ENCODE data around the gene C15orf39.
"Not testable (repeated sequence)": the region's sequence is repeated elsewhere in the genome, so short reads cannot be mapped to it uniquely, and the experiment has no call there.

C15orf39 gene

GRCh38 chr15:75213212-75213767, 11.6 kb downstream of the C15orf39 start:
- H3K4me3 ChIP-seq (ENCODE audit: low read depth, low read length): no peak overlapping the region
- no peak for DNase-seq (ENCODE audit: low read depth)
- TF ChIP-seq, protein P1, sequence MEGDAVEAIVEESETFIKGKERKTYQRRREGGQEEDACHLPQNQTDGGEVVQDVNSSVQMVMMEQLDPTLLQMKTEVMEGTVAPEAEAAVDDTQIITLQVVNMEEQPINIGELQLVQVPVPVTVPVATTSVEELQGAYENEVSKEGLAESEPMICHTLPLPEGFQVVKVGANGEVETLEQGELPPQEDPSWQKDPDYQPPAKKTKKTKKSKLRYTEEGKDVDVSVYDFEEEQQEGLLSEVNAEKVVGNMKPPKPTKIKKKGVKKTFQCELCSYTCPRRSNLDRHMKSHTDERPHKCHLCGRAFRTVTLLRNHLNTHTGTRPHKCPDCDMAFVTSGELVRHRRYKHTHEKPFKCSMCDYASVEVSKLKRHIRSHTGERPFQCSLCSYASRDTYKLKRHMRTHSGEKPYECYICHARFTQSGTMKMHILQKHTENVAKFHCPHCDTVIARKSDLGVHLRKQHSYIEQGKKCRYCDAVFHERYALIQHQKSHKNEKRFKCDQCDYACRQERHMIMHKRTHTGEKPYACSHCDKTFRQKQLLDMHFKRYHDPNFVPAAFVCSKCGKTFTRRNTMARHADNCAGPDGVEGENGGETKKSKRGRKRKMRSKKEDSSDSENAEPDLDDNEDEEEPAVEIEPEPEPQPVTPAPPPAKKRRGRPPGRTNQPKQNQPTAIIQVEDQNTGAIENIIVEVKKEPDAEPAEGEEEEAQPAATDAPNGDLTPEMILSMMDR (IDR thresholded peaks at IDR 0.05; ENCODE audit: low read depth, low read length, missing control alignments): no peak

DNA sequence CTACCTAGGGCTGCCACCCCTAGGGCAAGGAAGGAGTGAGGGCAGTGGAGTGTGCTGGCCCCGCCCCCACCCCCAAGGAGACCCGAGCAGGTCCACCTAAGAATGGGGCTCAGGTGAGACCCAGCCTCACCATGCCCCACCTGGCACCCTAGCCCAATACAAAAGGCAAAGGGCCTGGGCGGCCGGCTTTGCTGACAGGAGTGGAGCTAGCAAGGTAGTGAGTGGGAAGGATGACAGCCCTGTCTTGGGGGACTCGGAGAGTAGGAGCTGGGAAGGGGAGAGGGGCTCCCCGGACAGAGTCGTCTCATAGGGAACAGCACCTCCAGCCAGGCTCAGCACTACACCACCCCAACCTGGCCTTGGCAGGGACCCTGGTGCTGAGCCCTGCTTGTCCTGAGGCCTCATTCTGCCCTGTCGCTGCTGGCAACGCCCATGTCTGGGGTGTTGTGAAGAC, 12.1 kb downstream of the C15orf39 start:
- TF ChIP-seq, protein P1 (IDR thresholded peaks at IDR 0.05; ENCODE audit: low read depth, low read length, missing control alignments): no peak
- DNase-seq (ENCODE audit: low read depth): no peak
- no peak overlapping the region for H3K4me3 ChIP-seq (ENCODE audit: low read depth, low read length)

GRCh38 chr15:75214293-75215096, 12.8 kb downstream of the C15orf39 start:
- DNase-seq (ENCODE audit: low read depth): no peak

GRCh38 chr15:75215107-75216004, 13.7 kb downstream of the C15orf39 start:
- no peak for DNase-seq (ENCODE audit: low read depth)
- TF ChIP-seq, protein P1 (IDR thresholded peaks at IDR 0.05; ENCODE audit: low read depth, low read length, missing control alignments): no peak
- no peak overlapping the region for H3K4me3 ChIP-seq (ENCODE audit: low read depth, low read length)

More at GRCh38 chr15:75214293-75215096, 12.8 kb downstream of the C15orf39 start:
- no peak overlapping the region for H3K4me3 ChIP-seq (ENCODE audit: low read depth, low read length)
- TF ChIP-seq, protein P1 (IDR thresholded peaks at IDR 0.05; ENCODE audit: low read depth, low read length, missing control alignments): no peak

- TF ChIP-seq, protein P1 (IDR thresholded peaks at IDR 0.05; ENCODE audit: low read depth, low read length, missing control alignments): no peak
- H3K4me3 ChIP-seq (ENCODE audit: low read depth, low read length): no peak overlapping the region
- DNase-seq (ENCODE audit: low read depth): no peak
Observed at GRCh38 chr15:75217012-75217411, 15.3 kb downstream of the C15orf39 start.

DNA sequence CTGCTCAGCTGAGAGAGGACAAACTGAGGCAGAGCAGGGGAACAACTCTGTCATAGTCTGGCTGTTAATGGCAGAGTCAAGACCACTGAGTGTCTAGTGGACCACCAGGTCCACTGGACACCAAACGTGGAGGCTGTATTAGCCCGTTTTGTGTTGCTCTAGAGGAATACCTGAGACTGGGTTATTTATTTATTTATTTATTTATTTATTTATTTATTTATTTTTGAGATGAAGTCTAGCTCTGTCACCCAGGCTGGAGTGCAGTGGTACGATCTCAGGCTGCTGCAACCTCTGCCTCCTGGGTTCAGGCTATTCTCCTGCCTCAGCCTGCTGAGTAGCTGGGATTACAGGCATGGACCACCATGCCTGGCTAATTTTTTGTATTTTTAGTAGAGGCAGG, 15.9 kb downstream of the C15orf39 start:
- not testable (repeated sequence) for H3K4me3 ChIP-seq (ENCODE audit: low read depth, low read length); DNase-seq (ENCODE audit: low read depth)

DNA sequence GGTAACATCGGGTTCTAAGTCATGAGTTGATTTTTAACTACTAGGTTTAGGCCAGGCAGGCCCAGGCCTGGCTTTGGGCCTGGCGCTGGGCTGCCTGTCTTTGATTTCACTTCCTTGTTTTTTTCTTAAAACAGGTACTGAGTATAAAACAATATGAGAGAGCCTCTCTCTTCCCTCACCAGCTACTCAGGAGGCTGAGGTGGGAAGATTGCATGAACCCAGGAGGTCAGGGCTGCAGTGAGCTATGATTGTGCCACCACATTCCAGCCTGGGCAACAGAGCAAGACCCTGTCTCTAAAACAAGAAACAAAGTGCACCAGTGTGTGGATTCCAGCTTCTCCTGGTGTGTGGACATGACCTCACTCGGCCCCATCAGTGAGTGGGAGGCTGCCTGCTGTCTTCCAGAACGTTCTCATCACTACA, 17.8 kb downstream of the C15orf39 start:
- not testable (repeated sequence) for DNase-seq (ENCODE audit: low read depth); H3K4me3 ChIP-seq (ENCODE audit: low read depth, low read length)
